Measurements from ENCODE around the gene TRAK2. TPM values are rescaled to one million over a fixed set of nuclear protein-coding genes. Genes with fewer than 3 reads are reported as not detected.

Gene TRAK2
- total RNA-seq, 3 donors from 2014 or later (not counting 1 experiment from before 2014, with no cell fraction given), result 19.2 to 29.4 (median 26.2) TPM

GRCh38 chr2:201448701-201449100 is 2.6 kb downstream of the TRAK2 start:
- no peak for ATAC-seq
- no peaks in the 10 kb centered on the region for H3K9me3 ChIP-seq (ENCODE audit: control insufficient read depth, insufficient read depth, low read length)
- H3K4me3 ChIP-seq (ENCODE audit: low read length), result no peak overlapping the region
- Mint-ChIP-seq H3K27me3 (ENCODE audit: low read depth in 2 of 2) (no peaks in the 10 kb centered on the region), H3K9me3 (no peaks in the 10 kb centered on the region), H3K27ac (no peak overlapping the region), H3K4me3 (peak overlapping the region; percentile 61), H3K36me3 (no peaks in the 10 kb centered on the region), H3K4me1 (peaks cover 34 to 43% of the 10 kb centered on the region in 2 donors)
- TF ChIP-seq CTCF (IDR thresholded peaks at IDR 0.05), result no peak
- no peak overlapping the region for H3K27ac ChIP-seq (ENCODE audit: low read length)
- no peaks in the 10 kb centered on the region for H3K36me3 ChIP-seq (ENCODE audit: control insufficient read depth, insufficient read depth, low read length)
- 73% methylated on average over 3 of the region's 4 CpGs for WGBS (ENCODE audit: insufficient coverage)
- H3K27me3 ChIP-seq (ENCODE audit: control insufficient read depth, insufficient read depth, low read length), result no peaks in the 10 kb centered on the region
- H3K4me1 ChIP-seq (ENCODE audit: control insufficient read depth, insufficient read depth, low read length), result peaks cover 10% of the 10 kb centered on the region
- intact Hi-C loops (cut with micrococcal nuclease), result no loop called here
- peak in 1 of 2 donors; percentile 59 for DNase-seq

GRCh38 chr2:201448061-201448460 is 3.2 kb downstream of the TRAK2 start:
- no peak overlapping the region for H3K27ac ChIP-seq (ENCODE audit: low read length)
- ATAC-seq, result no peak

GRCh38 chr2:201447086-201447485 is 4.2 kb downstream of the TRAK2 start:
- intact Hi-C loops (cut with micrococcal nuclease), result no loop called here
- H3K4me1 ChIP-seq (ENCODE audit: control insufficient read depth, insufficient read depth, low read length), result peaks cover 5% of the 10 kb centered on the region
- 78% methylated on average over 1 of the region's 1 CpG for WGBS (ENCODE audit: insufficient coverage)

More at GRCh38 chr2:201448061-201448460, 3.2 kb downstream of the TRAK2 start:
- Mint-ChIP-seq H3K27ac (peak overlapping the region; percentile 11 to 44), H3K4me3 (no peak overlapping the region), H3K4me1 (peaks cover 34 to 43% of the 10 kb centered on the region in 2 donors), H3K9me3 (no peaks in the 10 kb centered on the region), H3K36me3 (no peaks in the 10 kb centered on the region), H3K27me3 (ENCODE audit: low read depth in 2 of 2) (no peaks in the 10 kb centered on the region)
- Histone ChIP-seq H3K4me3 (ENCODE audit: low read length) (no peak overlapping the region), H3K27me3 (ENCODE audit: control insufficient read depth, insufficient read depth, low read length) (no peaks in the 10 kb centered on the region), H3K4me1 (ENCODE audit: control insufficient read depth, insufficient read depth, low read length) (peaks cover 10% of the 10 kb centered on the region), H3K9me3 (ENCODE audit: control insufficient read depth, insufficient read depth, low read length) (no peaks in the 10 kb centered on the region), H3K36me3 (ENCODE audit: control insufficient read depth, insufficient read depth, low read length) (no peaks in the 10 kb centered on the region)
- intact Hi-C loops (cut with micrococcal nuclease), result no loop called here
- WGBS (ENCODE audit: insufficient coverage), result 67% methylated on average over 1 of the region's 1 CpG
- no peak for TF ChIP-seq CTCF (IDR thresholded peaks at IDR 0.05)
- no peak for DNase-seq

More at GRCh38 chr2:201447086-201447485, 4.2 kb downstream of the TRAK2 start:
- H3K27ac Mint-ChIP-seq, result peak overlapping the region in 1 of 2 donors; percentile 0
- no peaks in the 10 kb centered on the region for H3K36me3 Mint-ChIP-seq
- no peak overlapping the region for H3K4me3 ChIP-seq (ENCODE audit: low read length)
- no peak overlapping the region for H3K27ac ChIP-seq (ENCODE audit: low read length)
- ATAC-seq (no peak), DNase-seq (peak in 1 of 2 donors; percentile 63)
- H3K36me3 ChIP-seq (ENCODE audit: control insufficient read depth, insufficient read depth, low read length), result peaks cover 2% of the 10 kb centered on the region
- H3K4me1 Mint-ChIP-seq, result peaks cover 27 to 36% of the 10 kb centered on the region in 2 donors
- H3K27me3 Mint-ChIP-seq (ENCODE audit: low read depth in 2 of 2), result no peaks in the 10 kb centered on the region
- H3K9me3 Mint-ChIP-seq, result no peaks in the 10 kb centered on the region
- no peaks in the 10 kb centered on the region for H3K27me3 ChIP-seq (ENCODE audit: control insufficient read depth, insufficient read depth, low read length)
- TF ChIP-seq CTCF (IDR thresholded peaks at IDR 0.05), result no peak
- peak overlapping the region; percentile 1 for H3K4me3 Mint-ChIP-seq
- no peaks in the 10 kb centered on the region for H3K9me3 ChIP-seq (ENCODE audit: control insufficient read depth, insufficient read depth, low read length)
